HG02798 (cell line): ENCODE measurements around the gene SMIM20.

Source experiments
- ATAC-seq: cut with Tn5 transposase; IDR thresholded peaks from one replicate; pipeline ENCODE4 v1.9.1; 2021; ENCODE audit warnings: mild to moderate bottlenecking; ENCODE audit not compliant: unreplicated experiment, poor library complexity

The SMIM20 gene

GRCh38 chr4:25950461-25951389, 36.7 kb downstream of the SMIM20 start:
- no peak for ATAC-seq

- no peak for ATAC-seq
Observed at GRCh38 chr4:25951390-25951952, 37.5 kb downstream of the SMIM20 start.

DNA sequence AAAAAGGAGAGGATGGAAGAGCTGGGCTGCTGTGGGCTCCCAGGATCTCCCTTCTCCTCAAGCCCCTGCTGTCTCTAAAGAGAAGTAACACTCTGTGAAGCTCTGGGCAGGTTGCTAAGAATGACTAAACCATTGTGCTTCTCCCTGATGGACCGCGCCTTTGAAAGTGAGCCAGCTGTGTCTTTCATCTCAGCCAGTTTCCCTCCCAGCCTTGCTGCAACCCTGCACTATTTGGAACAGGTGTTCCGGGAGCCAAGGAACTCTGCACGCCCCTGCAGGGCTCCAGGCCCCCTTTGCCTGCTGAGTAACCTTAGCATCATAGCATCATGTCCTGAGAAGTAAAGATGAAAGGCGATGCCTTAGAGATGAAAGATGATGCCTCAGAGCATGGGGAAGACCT, 39.7 kb downstream of the SMIM20 start:
- ATAC-seq = no peak

- ATAC-seq = no peak
Observed at GRCh38 chr4:25954293-25954904, 40.4 kb downstream of the SMIM20 start.

DNA sequence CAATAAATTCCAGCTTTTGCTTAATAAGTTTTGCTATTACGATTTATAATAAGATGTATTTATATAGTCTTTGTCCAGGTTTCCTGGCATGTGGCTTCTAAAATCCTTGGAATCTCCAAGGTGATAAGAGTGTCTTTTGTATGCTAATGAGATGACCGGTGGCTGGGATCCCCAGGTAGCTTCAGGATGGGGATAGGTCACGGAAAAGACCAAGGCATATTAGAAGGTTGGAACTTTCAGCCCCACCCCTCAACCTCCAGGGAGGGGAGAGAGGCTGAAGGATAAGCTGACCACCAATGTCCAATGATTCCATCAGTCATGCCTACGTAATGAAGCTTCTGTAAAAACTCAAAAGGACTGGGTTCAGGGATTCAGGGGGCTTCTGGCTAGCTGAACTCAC, 41.7 kb downstream of the SMIM20 start:
- ATAC-seq = no peak

- ATAC-seq = no peak
Observed at GRCh38 chr4:25956260-25956659, 42.2 kb downstream of the SMIM20 start.

GRCh38 chr4:25958110-25958509, 44.1 kb downstream of the SMIM20 start:
- ATAC-seq = no peak

DNA sequence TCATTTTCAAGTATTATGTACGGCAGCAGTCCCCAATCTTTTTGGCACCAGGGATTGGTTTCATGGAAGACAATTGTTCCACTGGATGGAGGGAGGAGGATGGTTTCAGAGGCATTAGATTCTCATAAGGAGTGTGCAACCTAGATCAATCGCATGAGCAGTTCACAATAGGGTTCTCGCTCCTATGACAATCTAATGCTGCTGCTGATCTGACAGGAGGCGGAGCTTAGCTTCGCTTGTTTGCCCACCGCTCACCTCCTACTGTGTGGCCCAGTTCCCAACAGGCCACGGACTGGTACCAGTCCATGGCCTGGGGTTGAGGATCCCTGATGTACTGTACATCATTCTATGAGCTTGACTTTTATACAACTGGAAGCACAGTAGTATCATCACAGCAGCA, 48.4 kb downstream of the SMIM20 start:
- ATAC-seq = no peak

DNA sequence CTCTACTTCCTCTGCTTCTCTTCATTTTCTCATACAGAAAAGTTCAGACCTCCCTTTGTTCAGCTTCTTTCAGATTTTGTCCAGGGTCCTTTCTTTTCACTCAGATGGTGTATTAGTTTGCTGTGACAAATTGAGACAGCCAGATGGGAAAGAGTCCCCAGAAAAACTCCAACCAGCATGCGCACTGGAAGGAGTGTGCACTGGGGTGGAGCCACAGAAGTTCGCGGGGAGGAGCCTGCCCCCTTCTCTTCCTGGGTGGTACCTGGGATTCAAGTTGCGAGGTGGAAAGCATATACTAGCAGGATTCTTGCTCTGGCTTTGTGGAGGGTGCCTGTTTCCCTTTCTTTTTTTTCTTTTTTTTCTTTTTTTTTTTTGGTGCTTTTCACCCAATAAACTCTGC, 51.6 kb downstream of the SMIM20 start:
- ATAC-seq = no peak

- ATAC-seq = no peak
Observed at GRCh38 chr4:25966171-25966570, 52.2 kb downstream of the SMIM20 start.

GRCh38 chr4:25969374-25970155, 55.5 kb downstream of the SMIM20 start:
- ATAC-seq = no peak

GRCh38 chr4:25970226-25970675, 56.2 kb downstream of the SMIM20 start:
- ATAC-seq = peak; percentile 72

- no peak for ATAC-seq
Observed at GRCh38 chr4:25970691-25971432, 56.8 kb downstream of the SMIM20 start.

- no peak for ATAC-seq
Observed at GRCh38 chr4:25972366-25972765, 58.3 kb downstream of the SMIM20 start.

GRCh38 chr4:25972984-25973745, 59.1 kb downstream of the SMIM20 start:
- no peak for ATAC-seq

GRCh38 chr4:25976780-25977179, 62.8 kb downstream of the SMIM20 start:
- ATAC-seq = no peak

GRCh38 chr4:25977397-25978170, 63.6 kb downstream of the SMIM20 start:
- no peak for ATAC-seq

- no peak for ATAC-seq
Observed at GRCh38 chr4:25978327-25978726, 64.3 kb downstream of the SMIM20 start.
